ENCODE data around the gene CASP7.

- TF ChIP-seq CTCF (IDR thresholded peaks at IDR 0.05) (no peak), POLR2A (IDR thresholded peaks at IDR 0.05) (no peak)
Observed at GRCh38 chr10:113692271-113692670, 12.6 kb downstream of the CASP7 start.
